ENCODE measurements around the gene RNF8.

- TF ChIP-seq CTCF (conservative IDR thresholded peaks at IDR 0.05 in 1 of 2, IDR thresholded peaks at IDR 0.05 in 1 of 2; ENCODE audit: low read depth in 1 of 2, low read length in 2 of 2) (no peak), EZH2 (IDR thresholded peaks at IDR 0.05; ENCODE audit: low read length, missing control alignments) (no peak)
Observed at GRCh38 chr6:37347670-37348111, 6.1 kb upstream of the RNF8 start.

Measured in fibroblast of lung (primary cell).